OCI-M1 (cell line): ENCODE data around the gene SUMO3.

Experiments
- DNase-seq: peaks from one replicate; lab custom pipeline; 2025; lab: John Stamatoyannopoulos, UW

The SUMO3 gene

DNA sequence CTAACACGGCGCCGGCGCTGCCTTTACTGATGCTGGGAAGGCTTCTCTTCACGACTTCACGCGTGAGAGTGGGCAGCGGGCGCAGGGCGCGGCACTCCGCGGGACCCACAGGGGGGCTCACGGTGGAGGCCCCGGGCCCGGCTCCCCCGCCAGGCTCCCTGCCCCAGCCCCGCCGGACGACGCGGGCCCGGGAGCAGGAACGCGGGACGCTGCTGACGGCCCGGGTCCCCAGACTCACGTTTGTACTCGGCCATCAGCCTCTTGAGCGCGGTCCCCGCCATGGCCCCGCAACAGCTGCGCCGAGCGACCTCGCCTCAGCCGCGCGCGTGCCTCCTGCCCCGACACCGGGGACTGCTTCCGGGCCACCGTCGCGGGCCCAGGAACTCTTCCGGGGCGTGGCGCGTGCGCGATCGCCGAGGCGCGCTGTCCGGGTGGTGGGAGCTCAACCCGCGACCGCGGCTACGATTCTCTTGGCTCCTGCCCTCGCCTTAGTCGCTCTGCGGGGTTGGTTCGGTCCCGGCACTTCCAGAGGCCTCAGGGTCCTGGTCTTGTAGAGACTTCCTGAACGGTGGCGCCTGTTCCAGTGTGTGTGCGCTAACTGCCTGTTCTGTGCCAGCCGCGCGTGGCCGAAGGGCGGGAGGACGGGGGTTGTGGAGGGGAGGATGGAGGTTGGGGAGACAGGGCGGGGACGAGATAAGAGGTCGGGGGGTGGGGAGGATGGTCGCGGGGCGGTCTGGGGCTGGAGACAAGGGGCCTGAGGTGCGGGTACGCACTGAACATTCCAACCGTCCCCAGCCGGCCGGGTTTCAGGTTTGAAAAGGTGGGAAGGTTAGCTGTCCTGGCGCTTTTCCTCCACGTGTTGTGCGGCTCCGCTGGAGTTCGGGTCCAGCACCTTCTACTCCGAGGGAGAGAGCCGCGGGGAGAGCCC lies 16.1 kb downstream of the SUMO3 start, which contains the start of gene UBE2G2:
UBE2G2 (minus strand) TSS at position 353 of the 928 bp plus-strand sequence; CDS start at position 281, 72 bp downstream.
- DNase-seq = peak; percentile 93

GRCh38 chr21:44800971-44801467 lies 16.8 kb downstream of the SUMO3 start:
- peak; percentile 88 for DNase-seq

GRCh38 chr21:44800103-44800502 lies 17.8 kb downstream of the SUMO3 start:
- DNase-seq = peak; percentile 25

DNA sequence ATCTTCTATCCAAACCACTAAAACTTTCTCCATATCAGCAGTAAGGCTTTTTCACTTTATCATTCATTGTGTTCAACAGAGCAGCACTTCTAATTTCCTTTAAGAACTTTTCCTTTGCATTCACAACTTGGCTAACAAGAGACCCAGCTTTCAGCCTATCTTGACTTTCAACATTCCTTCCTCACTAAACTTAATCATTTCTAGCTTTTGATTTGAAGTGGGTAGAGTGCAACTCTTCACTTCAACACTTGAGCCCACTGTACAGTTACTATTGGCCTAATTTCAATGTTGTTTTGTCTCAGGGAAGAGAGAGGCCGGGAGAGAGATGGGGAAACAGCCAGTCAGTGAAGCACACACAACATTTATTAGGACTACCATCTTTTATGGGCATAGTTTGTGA lies 18.2 kb downstream of the SUMO3 start:
- no peak for DNase-seq

- no peak for DNase-seq
These were observed 20.1 kb downstream of the SUMO3 start for GRCh38 chr21:44797775-44798174.

GRCh38 chr21:44795342-44795741 lies 22.5 kb downstream of the SUMO3 start:
- DNase-seq = no peak

DNA sequence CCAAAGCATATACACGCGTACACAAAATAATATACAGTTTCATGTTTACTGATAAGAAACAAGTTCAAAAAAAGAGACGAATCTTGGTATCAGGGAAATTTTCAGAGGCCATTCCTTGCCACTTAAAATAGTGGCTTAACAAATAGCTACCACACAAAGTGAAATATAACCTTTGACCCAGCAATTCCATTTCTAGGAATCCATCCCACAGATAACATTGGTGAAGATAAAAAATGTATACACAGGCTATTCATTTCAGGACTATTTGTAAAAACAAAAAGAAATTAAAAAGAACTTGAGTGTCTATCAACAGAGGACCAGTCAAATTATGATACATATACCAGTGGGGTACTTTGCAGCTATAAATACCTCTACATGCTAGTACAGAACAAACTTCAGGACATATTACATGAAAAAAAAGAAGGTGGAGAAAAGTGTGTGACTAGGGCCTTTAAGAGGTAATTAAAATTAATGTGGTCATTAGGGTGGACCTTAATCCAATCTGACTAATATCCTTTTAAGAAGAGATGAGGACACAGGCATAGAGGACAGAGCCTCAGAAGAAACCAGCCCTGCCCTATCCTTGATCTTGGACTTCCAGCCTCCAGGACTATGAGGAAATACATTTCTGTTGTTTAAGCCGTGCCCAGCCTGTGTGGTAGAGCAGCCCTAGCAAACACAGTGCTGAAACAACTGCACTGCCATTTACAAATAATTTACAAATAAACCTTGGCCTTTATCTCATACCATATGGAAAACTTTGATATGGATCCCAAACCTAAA lies 24.1 kb downstream of the SUMO3 start:
- DNase-seq = peak; percentile 84

GRCh38 chr21:44792702-44793591 lies 24.9 kb downstream of the SUMO3 start:
- DNase-seq = peak; percentile 86

GRCh38 chr21:44791993-44792392 lies 25.9 kb downstream of the SUMO3 start:
- DNase-seq = no peak

GRCh38 chr21:44791246-44791645 lies 26.6 kb downstream of the SUMO3 start:
- no peak for DNase-seq

GRCh38 chr21:44790368-44790767 lies 27.5 kb downstream of the SUMO3 start:
- DNase-seq = no peak

DNA sequence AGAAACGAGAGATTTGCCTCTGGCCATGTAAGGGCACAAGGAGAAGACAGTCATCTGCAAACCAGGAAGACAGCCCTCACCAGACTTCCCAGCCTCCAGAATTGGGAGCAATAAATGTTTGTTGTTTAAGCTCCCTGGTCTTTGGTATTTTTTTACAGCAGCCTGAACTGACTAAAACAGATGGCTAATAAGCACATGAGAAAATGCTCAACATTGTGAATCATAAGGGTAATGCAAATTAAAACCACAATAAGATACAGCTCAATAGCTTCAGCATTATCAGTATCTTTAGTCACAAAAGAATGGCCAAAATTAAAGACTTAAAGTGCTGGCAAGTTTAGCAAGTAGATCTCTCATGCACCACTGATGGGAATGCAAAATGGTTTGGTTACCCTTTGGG lies 28.0 kb downstream of the SUMO3 start:
- no peak for DNase-seq

DNA sequence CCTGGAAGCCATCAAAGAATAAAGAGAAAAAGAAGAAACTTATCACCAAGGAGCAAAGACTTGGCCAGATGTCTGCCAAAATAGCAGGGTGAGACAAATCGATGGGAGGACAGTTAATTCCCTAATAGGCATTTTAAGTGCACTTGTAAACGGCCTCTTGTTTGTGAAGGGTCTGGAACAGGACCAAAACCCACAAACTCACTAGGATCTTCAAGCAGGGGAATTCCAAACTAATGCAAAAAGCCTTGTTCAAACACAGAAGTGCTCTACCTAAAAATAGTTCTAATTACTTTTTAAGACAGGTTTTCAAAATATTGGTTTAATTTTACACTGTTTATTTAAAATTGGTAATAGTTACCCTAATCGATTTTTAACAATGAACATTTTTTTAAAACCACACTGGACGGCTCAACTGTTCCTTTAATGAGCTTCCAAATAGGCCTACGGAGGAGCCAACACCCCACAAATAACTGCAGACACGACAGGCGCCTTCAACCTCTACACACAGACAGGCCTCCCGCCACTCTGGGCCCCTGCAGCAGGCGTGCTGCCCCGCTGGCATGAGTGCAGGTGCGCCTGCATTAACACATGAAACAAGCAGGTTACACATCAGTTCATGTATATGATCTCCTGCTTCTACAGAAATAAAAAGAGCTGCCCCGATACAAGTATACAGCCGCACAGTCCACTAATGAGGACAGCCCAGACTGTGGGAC lies 32.1 kb downstream of the SUMO3 start:
- no peak for DNase-seq

DNA sequence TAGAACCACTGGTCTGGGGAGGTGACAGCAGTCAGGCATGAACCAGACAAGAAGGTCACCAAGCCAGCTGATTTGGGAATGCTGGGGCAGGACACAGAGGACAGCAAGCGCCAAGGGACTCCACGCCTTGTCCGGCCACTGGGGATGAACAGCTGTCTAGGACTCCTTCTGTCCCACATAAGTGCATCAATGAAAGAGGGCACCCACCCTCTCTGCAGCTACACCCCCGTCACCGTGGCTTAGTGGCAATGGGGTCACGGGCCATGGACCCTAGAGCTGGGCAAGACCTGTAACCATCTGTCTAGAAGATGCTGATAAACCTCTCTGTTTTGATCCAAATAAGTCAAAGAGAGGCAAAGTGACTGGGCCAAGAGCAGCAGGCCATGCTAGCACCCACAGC lies 33.1 kb downstream of the SUMO3 start:
- no peak for DNase-seq

- DNase-seq = no peak
These were observed 34.7 kb downstream of the SUMO3 start for GRCh38 chr21:44783020-44783696.

DNA sequence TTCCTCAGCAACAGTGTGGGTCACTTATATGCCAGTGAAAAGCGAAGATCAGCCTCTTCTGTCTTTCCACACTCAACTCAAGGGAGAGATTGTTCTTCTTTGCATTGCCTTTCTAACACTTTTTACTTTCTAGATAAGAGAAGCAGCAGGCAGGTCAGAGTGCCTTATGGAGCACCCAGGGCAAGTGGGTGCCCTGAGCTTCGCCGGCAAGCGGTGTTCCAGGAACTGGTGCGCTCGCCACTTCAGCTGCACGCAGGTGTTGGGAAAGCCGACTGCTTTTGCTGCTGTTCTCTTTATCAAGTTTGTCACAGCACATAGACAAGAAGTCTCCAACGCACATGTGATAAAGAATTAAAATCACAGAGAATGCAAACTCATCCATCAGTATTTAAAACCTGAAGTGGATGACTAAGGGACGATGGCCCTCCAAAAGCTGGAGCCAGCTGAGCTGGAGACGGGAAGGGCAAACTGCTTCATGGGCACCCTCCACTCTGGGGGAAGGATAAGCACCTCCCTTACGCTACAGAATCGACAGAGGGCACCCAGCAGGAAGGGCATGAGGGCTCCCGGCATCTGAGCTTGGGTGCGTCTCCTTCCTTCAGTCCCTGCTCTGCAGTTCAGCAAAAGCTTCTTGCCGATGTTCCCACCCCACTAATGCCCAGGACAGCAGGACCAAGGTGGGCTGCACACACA lies 36.9 kb downstream of the SUMO3 start:
- no peak for DNase-seq

GRCh38 chr21:44780137-44780502 lies 37.7 kb downstream of the SUMO3 start:
- DNase-seq = no peak

- DNase-seq = no peak
These were observed 38.3 kb downstream of the SUMO3 start for GRCh38 chr21:44779417-44780136.

GRCh38 chr21:44778983-44779382 lies 38.9 kb downstream of the SUMO3 start:
- no peak for DNase-seq
